Gastrocnemius medialis (tissue), 4 donors: ENCODE data around the gene WDR86.

Source experiments
- CTCF ChIP-seq, 5 experiments: fragments of 450-650 bp in 3 of 5; fragments of 200-600 bp in 2 of 5; sonication (generic) in 2 of 5; IDR thresholded peaks in 4 of 5; conservative IDR thresholded peaks in 1 of 5; 1 replicate in 4 of 5; 2 replicates in 1 of 5; pipeline ENCODE4 v1.5.1; 2016 to 2019; ENCODE audit warnings: antibody characterized with exemption in 5 of 5, mild to moderate bottlenecking in 3 of 5, moderate library complexity in 3 of 5
- POLR2A ChIP-seq, 2 donors: fragments of 450-650 bp; IDR thresholded peaks; one replicate each; pipeline ENCODE4 v1.6.1; 2017; ENCODE audit warnings: antibody characterized with exemption in 2 of 2, mild to moderate bottlenecking in 2 of 2, moderate library complexity in 2 of 2

GRCh38 chr7:151351027-151351426, 58.8 kb downstream of the WDR86 start:
- TF ChIP-seq CTCF (IDR thresholded peaks at IDR 0.05 in 4 of 5, conservative IDR thresholded peaks at IDR 0.05 in 1 of 5) (no peak), POLR2A (IDR thresholded peaks at IDR 0.05) (no peak)
